IMR-90 (cell line): Measurements from ENCODE around the gene PSEN2. TPM values are rescaled to one million over a fixed set of nuclear protein-coding genes. Genes with fewer than 3 reads are reported as not detected.

ENCODE experiments used
- ATAC-seq: fragments of 200-7000 bp; cut with Tn5 transposase; 2 replicates; pipeline ENCODE4 v1.9.1; 2020; ENCODE audit warnings: low read depth, mild to moderate bottlenecking, moderate library complexity
- BruUV-seq: library from RNA; stranded (reverse); fragments of 400-500 nt; replicated peaks from 2 replicates; lab custom pipeline; 2021; lab: Mats Ljungman, UMichigan
- CTCF ChIA-PET: fragments of 300-600 bp; formaldehyde crosslinking; extraction: SDS; loops from one replicate; lab custom pipeline; 2021; ENCODE audit warnings: antibody characterized with exemption; lab: Yijun Ruan, JAX
- POLR2A ChIA-PET: fragments of 300-600 bp; sonication (Branson Sonifier 250); formaldehyde crosslinking; loops from one replicate; lab custom pipeline; 2022; ENCODE audit warnings: antibody characterized with exemption; ENCODE audit not compliant: unreplicated experiment; lab: Charles Lee
- DNase-seq: peaks from one replicate; pipeline ENCODE4 v3.0.0; 2013
- H2AFZ ChIP-seq: replicated peaks from 2 replicates; pipeline ENCODE3; 2013; ENCODE audit warnings: low read length, mild to moderate bottlenecking; ENCODE audit not compliant: poor library complexity
- H2AK5ac ChIP-seq: 2 replicates; pipeline ENCODE4 v1.6.1; 2013; ENCODE audit warnings: low read depth, low read length, inconsistent platforms
- H2AK9ac ChIP-seq: replicated peaks from 2 replicates; pipeline ENCODE3; 2013; ENCODE audit warnings: mild to moderate bottlenecking, low read depth, low read length, moderate library complexity; ENCODE audit not compliant: poor library complexity
- H2BK120ac ChIP-seq: 2 replicates; pipeline ENCODE4 v1.6.1; 2013; ENCODE audit warnings: low read depth, low read length, inconsistent platforms
- H2BK15ac ChIP-seq: 3 replicates; pipeline ENCODE4 v1.6.1; 2013; ENCODE audit warnings: low read depth, low read length, inconsistent platforms
- H2BK20ac ChIP-seq: 2 replicates; pipeline ENCODE4 v1.6.1; 2013; ENCODE audit warnings: low read depth, mild to moderate bottlenecking, inconsistent platforms, low read length, moderate library complexity
- H2BK5ac ChIP-seq: 2 replicates; pipeline ENCODE4 v1.6.1; 2013; ENCODE audit warnings: mild to moderate bottlenecking, low read depth, low read length, inconsistent platforms; ENCODE audit not compliant: poor library complexity, severe bottlenecking
- H3K14ac ChIP-seq: replicated peaks from 2 replicates; pipeline ENCODE4 v1.6.1; 2013; ENCODE audit warnings: low read depth, low read length, inconsistent platforms
- H3K18ac ChIP-seq: 2 replicates; pipeline ENCODE4 v1.6.1; 2013; ENCODE audit warnings: low read depth, low read length, control low read depth
- H3K23ac ChIP-seq: 2 replicates; pipeline ENCODE4 v1.6.1; 2013; ENCODE audit warnings: low read depth, low read length, inconsistent platforms
- H3K27ac ChIP-seq: 2 replicates; pipeline ENCODE4 v1.5.1; 2013; ENCODE audit warnings: mild to moderate bottlenecking, control low read depth, low read length; ENCODE audit not compliant: insufficient read depth
- H3K27me3 ChIP-seq: 2 replicates; pipeline ENCODE4 v1.6.1; 2013; ENCODE audit warnings: low read length; ENCODE audit not compliant: control insufficient read depth, insufficient read depth
- H3K36me3 ChIP-seq: 2 replicates; pipeline ENCODE4 v1.6.1; 2013; ENCODE audit warnings: low read length, mixed read lengths; ENCODE audit not compliant: control insufficient read depth, insufficient read depth
- H3K4ac ChIP-seq: 2 replicates; pipeline ENCODE4 v1.6.1; 2013; ENCODE audit warnings: low read depth, low read length, inconsistent platforms
- H3K4me1 ChIP-seq: 2 replicates; pipeline ENCODE4 v1.6.1; 2013; ENCODE audit warnings: low read length, mixed read lengths; ENCODE audit not compliant: control insufficient read depth, insufficient read depth
- H3K4me2 ChIP-seq: 2 replicates; pipeline ENCODE4 v1.6.1; 2013; ENCODE audit warnings: low read depth, mild to moderate bottlenecking, control low read depth, low read length, moderate library complexity
- H3K4me3 ChIP-seq: 2 replicates; pipeline ENCODE4 v1.5.1; 2013; ENCODE audit warnings: low read depth, mild to moderate bottlenecking, control low read depth, low read length, moderate library complexity; ENCODE audit not compliant: insufficient read depth
- H3K56ac ChIP-seq: 2 replicates; pipeline ENCODE4 v1.6.1; 2013; ENCODE audit warnings: low read length, inconsistent platforms; ENCODE audit not compliant: insufficient read depth; ENCODE audit errors: extremely low read depth
- H3K79me1 ChIP-seq, 2 experiments: 2 replicates each; pipeline ENCODE4 v1.6.1; 2013; ENCODE audit warnings: low read length in 2 of 2, inconsistent platforms in 1 of 2, low read depth in 1 of 2
- H3K9ac ChIP-seq: 2 replicates; pipeline ENCODE4 v1.6.1; 2013; ENCODE audit warnings: low read depth, low read length, control low read depth
- H3K9me1 ChIP-seq: 2 replicates; pipeline ENCODE4 v1.6.1; 2013; ENCODE audit warnings: low read length, inconsistent platforms; ENCODE audit not compliant: insufficient read depth
- H3K9me3 ChIP-seq: 2 replicates; pipeline ENCODE4 v1.6.1; 2013; ENCODE audit warnings: low read length; ENCODE audit not compliant: control insufficient read depth, insufficient read depth
- H4K20me1 ChIP-seq: 2 replicates; pipeline ENCODE4 v1.6.1; 2013; ENCODE audit warnings: low read length, inconsistent platforms; ENCODE audit not compliant: insufficient read depth
- H4K5ac ChIP-seq: 2 replicates; pipeline ENCODE4 v1.6.1; 2013; ENCODE audit warnings: mild to moderate bottlenecking, low read depth, low read length, control low read depth
- H4K8ac ChIP-seq, 2 experiments: 2 replicates each; pipeline ENCODE4 v1.6.1; 2013; ENCODE audit warnings: low read depth in 2 of 2, low read length in 2 of 2, control low read depth in 1 of 2, inconsistent platforms in 1 of 2
- H4K91ac ChIP-seq: 2 replicates; pipeline ENCODE4 v1.6.1; 2013; ENCODE audit warnings: low read depth, low read length, inconsistent platforms; ENCODE audit not compliant: insufficient read depth
- ELK1 ChIP-seq: fragments of 150-350 bp; IDR thresholded peaks from 2 replicates; pipeline ENCODE4 v1.6.1; 2016; ENCODE audit warnings: low read depth, mild to moderate bottlenecking, low read length, moderate library complexity, borderline replicate concordance
- MAZ ChIP-seq: IDR thresholded peaks from 2 replicates; pipeline ENCODE4 v1.6.1; 2012; ENCODE audit warnings: low read depth, mild to moderate bottlenecking, low read length, improper control_type of control experiment, moderate library complexity, borderline replicate concordance
- NFE2L2 ChIP-seq: fragments of 150-350 bp; IDR thresholded peaks from 2 replicates; pipeline ENCODE4 v1.6.1; 2016; ENCODE audit warnings: low read depth, mild to moderate bottlenecking, low read length
- RAD21 ChIP-seq: IDR thresholded peaks from 2 replicates; pipeline ENCODE4 v1.6.1; 2012; ENCODE audit warnings: low read length, improper control_type of control experiment
- RFX5 ChIP-seq: IDR thresholded peaks from 2 replicates; pipeline ENCODE4 v1.8.0; 2012; ENCODE audit warnings: low read depth, mild to moderate bottlenecking, low read length, moderate library complexity
- USF2 ChIP-seq: fragments of 150-350 bp; IDR thresholded peaks from 2 replicates; pipeline ENCODE4 v1.6.1; 2017; ENCODE audit warnings: mild to moderate bottlenecking, antibody characterized with exemption, low read length, low read depth
- WGBS, 2 experiments: methylation state at CpG; one replicate each; pipeline versions ENCODE4 v1.1.5 to v1.1.7; 2013; ENCODE audit warnings: missing lambda C conversion rate in 2 of 2; ENCODE audit not compliant: insufficient read length in 1 of 2; ENCODE audit errors: extremely low coverage in 2 of 2; 5-methylcytosine and 5-hydroxymethylcytosine counted together
- dilution Hi-C: fragments of 300-500 bp; cut with HindIII; formaldehyde crosslinking; loops from one replicate; pipeline ENCODE4 v1.14.3; 2018; ENCODE audit warnings: low sequenced_read_pairs; ENCODE audit not compliant: unreplicated experiment
- in situ Hi-C: fragments of 300-500 bp; cut with MboI; formaldehyde crosslinking; loops from 3 replicates; pipeline ENCODE4 v1.14.3; 2019; ENCODE audit warnings: low sequenced_read_pairs, inconsistent platforms, mixed read lengths
- intact Hi-C: fragments of 100-400 bp; cut with micrococcal nuclease; formaldehyde crosslinking; loops from 2 replicates; pipeline ENCODE4 v1.10.0; 2022
- polyA plus RNA-seq, 3 experiments: library from polyadenylated mRNA; depleted of rRNA; stranded (reverse); fragments of >200 nt; gene quantifications; 2 replicates each; pipeline ENCODE4 v1.2.3, GENCODE V29; 2012; ENCODE audit warnings: low replicate concordance in 1 of 3
- total RNA-seq: library from RNA; depleted of rRNA; stranded (reverse); fragments of >200 nt; gene quantifications from 2 replicates; pipeline ENCODE4 v1.2.3, GENCODE V29; 2012

Gene PSEN2
- total and polyA plus RNA-seq, 2 of the 4 experiments (the other 2 are of a cell fraction): 15.0 to 24.4 TPM

GRCh38 chr1:226884116-226884625, 13.8 kb downstream of the PSEN2 start:
- Histone ChIP-seq H2AFZ (peak overlapping the region; percentile 51), H3K4me1 (peaks cover 10% of the 10 kb centered on the region), H2BK120ac (0 out of 2 replicates have a peak overlapping the region, but pooled peaks have one; percentile 8), H3K79me1 (peaks cover 0 to 9% of the 10 kb centered on the region in 2 experiments; a peak in 1 of 4 replicates), H2AK5ac (peak overlapping the region; percentile 19; the same call in 1 of the 2 replicates), H4K91ac (peak overlapping the region; percentile 14; the same call in 1 of the 2 replicates), H4K8ac (no peak overlapping the region), H3K14ac (0 out of 2 replicates have a peak overlapping the region, but pooled peaks have one; percentile 15), H3K4me3 (no peak overlapping the region), H2BK5ac (no peak overlapping the region), H3K4me2 (no peak overlapping the region), H2BK20ac (no peak overlapping the region), H3K27ac (no peak overlapping the region), H4K20me1 (peaks cover 3% of the 10 kb centered on the region; the same call in 1 of the 2 replicates), H3K18ac (no peak overlapping the region), H3K4ac (peak overlapping the region; percentile 35; the same call in 1 of the 2 replicates), H3K56ac (no peak overlapping the region), H2BK15ac (no peak overlapping the region), H3K9me1 (peaks cover 29% of the 10 kb centered on the region), H3K36me3 (peaks cover 8% of the 10 kb centered on the region), H2AK9ac (no peak overlapping the region), H3K27me3 (no peaks in the 10 kb centered on the region), H4K5ac (no peak overlapping the region), H3K23ac (no peak overlapping the region), H3K9ac (no peak overlapping the region), H3K9me3 (no peaks in the 10 kb centered on the region)
- TF ChIP-seq RFX5: no peak
- no peak for TF ChIP-seq RAD21
- no peak for TF ChIP-seq NFE2L2
- no peak for TF ChIP-seq ELK1
- TF ChIP-seq MAZ: no peak
- no peak for TF ChIP-seq USF2
- no TSS peak for BruUV-seq
- ATAC-seq: no peak
- in situ Hi-C loops (no loop called here), dilution Hi-C loops (no loop called here), intact Hi-C loops (no loop called here)
- DNase-seq: peak; percentile 7
- POLR2A ChIA-PET: interaction anchor here (0.5 to 0.7 kb wide), 2 partner anchors 133 to 800 kb away, joined by 3 to 9 read pairs; no protein-coding TSS in a partner anchor
- CTCF ChIA-PET: interaction anchor here (0.6 kb wide), 1 partner anchor 23 kb away, joined by 9 read pairs; no protein-coding TSS in a partner anchor
- WGBS, 2 experiments: no CpG with 5 or more reads among the region's 6 CpGs
